ENCODE measurements around the gene LHX5. TPM values are rescaled to one million over a fixed set of nuclear protein-coding genes. Genes with fewer than 3 reads are reported as not detected.

The LHX5 gene
- total and polyA plus RNA-seq, 4 donors, result not detected

GRCh38 chr12:113504917-113505316, 33.2 kb upstream of the LHX5 start:
- Histone ChIP-seq H3K4me1 (ENCODE audit: control insufficient read depth in 5 of 5, insufficient read depth in 5 of 5, low read length in 5 of 5) (no peaks in the 10 kb centered on the region), H3K27me3 (ENCODE audit: control insufficient read depth in 3 of 3, insufficient read depth in 3 of 3, low read length in 2 of 3) (peaks cover 7 to 37% (median 11%) of the 10 kb centered on the region in 3 donors), H3K27ac (ENCODE audit: low read depth in 1 of 2, low read length in 1 of 2) (no peak overlapping the region), H3K9me3 (ENCODE audit: control insufficient read depth in 4 of 4, insufficient read depth in 3 of 4, low read length in 3 of 4) (peaks cover 0 to 14% (median 0%) of the 10 kb centered on the region in 4 donors), H3K4me3 (no peak overlapping the region), H3K9ac (ENCODE audit: insufficient read depth in 1 of 2, low read length in 2 of 2) (no peak overlapping the region), H3K36me3 (ENCODE audit: control insufficient read depth in 4 of 4, insufficient read depth in 4 of 4, low read length in 4 of 4) (no peaks in the 10 kb centered on the region)
- no peak for TF ChIP-seq CTCF (IDR thresholded peaks at IDR 0.05; ENCODE audit: control extremely low read depth, extremely low read depth)
- WGBS, 2 donors, result 82 to 86% methylated on average over 8 of the region's 8 CpGs
- ATAC-seq (ENCODE audit: insufficient read depth, low FRiP score), result no peak
- no peak for DNase-seq

- Histone ChIP-seq H3K4me1 (ENCODE audit: control insufficient read depth in 5 of 5, insufficient read depth in 5 of 5, low read length in 5 of 5) (no peaks in the 10 kb centered on the region), H3K4me3 (no peak overlapping the region), H3K36me3 (ENCODE audit: control insufficient read depth in 4 of 4, insufficient read depth in 4 of 4, low read length in 4 of 4) (no peaks in the 10 kb centered on the region), H3K27ac (ENCODE audit: low read depth in 1 of 2, low read length in 1 of 2) (no peak overlapping the region), H3K9ac (ENCODE audit: insufficient read depth in 1 of 2, low read length in 2 of 2) (no peak overlapping the region), H3K27me3 (ENCODE audit: control insufficient read depth in 3 of 3, insufficient read depth in 3 of 3, low read length in 2 of 3) (peaks cover 0 to 56% (median 23%) of the 10 kb centered on the region in 3 donors), H3K9me3 (ENCODE audit: control insufficient read depth in 4 of 4, insufficient read depth in 3 of 4, low read length in 3 of 4) (peaks cover 0 to 11% (median 0%) of the 10 kb centered on the region in 4 donors)
- ATAC-seq (ENCODE audit: insufficient read depth, low FRiP score), result no peak
- DNase-seq, result no peak
- 22 to 25% methylated on average over 9 of the region's 9 CpGs for WGBS, 2 donors
- TF ChIP-seq CTCF (IDR thresholded peaks at IDR 0.05; ENCODE audit: control extremely low read depth, extremely low read depth), result no peak
Measured at GRCh38 chr12:113500782-113501311, 29.2 kb upstream of the LHX5 start.

GRCh38 chr12:113500306-113500675, 28.6 kb upstream of the LHX5 start:
- no peak for DNase-seq
- Histone ChIP-seq H3K4me1 (ENCODE audit: control insufficient read depth in 5 of 5, insufficient read depth in 5 of 5, low read length in 5 of 5) (no peaks in the 10 kb centered on the region), H3K9me3 (ENCODE audit: control insufficient read depth in 4 of 4, insufficient read depth in 3 of 4, low read length in 3 of 4) (peaks cover 0 to 11% (median 0%) of the 10 kb centered on the region in 4 donors), H3K27me3 (ENCODE audit: control insufficient read depth in 3 of 3, insufficient read depth in 3 of 3, low read length in 2 of 3) (peaks cover 0 to 53% (median 23%) of the 10 kb centered on the region in 3 donors), H3K4me3 (no peak overlapping the region), H3K27ac (ENCODE audit: low read depth in 1 of 2, low read length in 1 of 2) (no peak overlapping the region), H3K9ac (ENCODE audit: insufficient read depth in 1 of 2, low read length in 2 of 2) (no peak overlapping the region), H3K36me3 (ENCODE audit: control insufficient read depth in 4 of 4, insufficient read depth in 4 of 4, low read length in 4 of 4) (no peaks in the 10 kb centered on the region)
- no peak for TF ChIP-seq CTCF (IDR thresholded peaks at IDR 0.05; ENCODE audit: control extremely low read depth, extremely low read depth)
- ATAC-seq (ENCODE audit: insufficient read depth, low FRiP score), result no peak
- 31 to 45% methylated on average over 8 of the region's 8 CpGs for WGBS, 2 donors

- WGBS, 2 donors, result 32 to 45% methylated on average over 4 of the region's 4 CpGs
- peaks cover 3 to 56% (median 23%) of the 10 kb centered on the region in 3 donors for H3K27me3 ChIP-seq (ENCODE audit: control insufficient read depth in 3 of 3, insufficient read depth in 3 of 3, low read length in 2 of 3)
Measured at GRCh38 chr12:113498490-113498889, 26.8 kb upstream of the LHX5 start.

More at GRCh38 chr12:113498490-113498889, 26.8 kb upstream of the LHX5 start:
- Histone ChIP-seq H3K9ac (ENCODE audit: insufficient read depth in 1 of 2, low read length in 2 of 2) (no peak overlapping the region), H3K4me3 (no peak overlapping the region), H3K36me3 (ENCODE audit: control insufficient read depth in 4 of 4, insufficient read depth in 4 of 4, low read length in 4 of 4) (no peaks in the 10 kb centered on the region), H3K27ac (ENCODE audit: low read depth in 1 of 2, low read length in 1 of 2) (no peak overlapping the region), H3K4me1 (ENCODE audit: control insufficient read depth in 5 of 5, insufficient read depth in 5 of 5, low read length in 5 of 5) (no peaks in the 10 kb centered on the region), H3K9me3 (ENCODE audit: control insufficient read depth in 4 of 4, insufficient read depth in 3 of 4, low read length in 3 of 4) (peaks cover 0 to 10% (median 0%) of the 10 kb centered on the region in 4 donors)
- ATAC-seq (ENCODE audit: insufficient read depth, low FRiP score), result no peak
- DNase-seq, result no peak
- TF ChIP-seq CTCF (IDR thresholded peaks at IDR 0.05; ENCODE audit: control extremely low read depth, extremely low read depth), result no peak
